Stimulated activated CD8-positive, alpha-beta memory T cell treated with anti-CD3 and anti-CD28 coated beads, Interleukin-4, amount 100 ng/mL, for 4 hours (primary cell): ENCODE data around the gene STAMBP.
"Not testable (repeated sequence)": the region's sequence is repeated elsewhere in the genome, so short reads cannot be mapped to it uniquely, and the experiment has no call there.

ENCODE experiments used
- DNase-seq, 2 donors: peaks; one replicate each; pipeline ENCODE4 v3.0.0-alpha.2; 2020; ENCODE audit warnings: low read depth in 2 of 2, low spot score in 1 of 2

Gene STAMBP

DNA sequence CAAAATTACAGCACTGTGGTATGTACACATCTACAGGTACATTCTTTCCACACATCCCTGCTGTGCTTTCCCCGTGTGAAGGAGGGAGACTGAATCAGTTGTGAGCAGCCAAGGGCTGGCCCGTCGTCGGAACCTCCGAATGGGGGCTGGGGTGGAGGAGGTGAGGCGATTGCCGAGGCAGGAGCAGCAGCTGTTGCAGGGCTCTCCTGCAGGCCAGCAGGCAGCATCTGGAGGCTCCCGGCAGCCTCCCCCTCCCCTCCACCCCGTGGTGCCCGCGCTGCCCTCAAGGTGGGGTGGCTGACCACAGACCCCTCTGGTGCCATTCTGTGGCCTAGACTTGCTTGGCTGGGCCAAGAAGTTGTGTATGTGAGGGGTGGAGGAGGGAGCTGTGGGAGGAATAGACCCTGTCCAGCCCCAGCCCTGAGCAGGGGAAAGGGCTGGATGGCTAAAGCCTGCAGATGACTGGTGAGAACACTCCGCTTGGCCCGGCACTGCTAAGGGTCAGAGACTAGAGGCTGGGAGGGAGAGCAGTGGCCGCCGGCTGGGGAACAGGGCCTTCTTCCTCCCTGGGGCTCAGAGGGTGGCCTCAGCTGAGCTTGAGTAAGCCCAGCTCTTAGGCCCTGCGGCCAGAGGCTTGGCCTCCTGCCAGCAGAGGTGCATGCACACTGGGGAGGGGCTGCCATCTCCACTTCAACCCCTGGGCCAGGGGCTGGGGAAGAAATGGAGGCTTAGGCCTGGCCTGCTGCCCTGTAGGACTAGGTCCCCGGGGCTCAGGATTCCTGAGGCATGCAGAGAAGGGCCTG, 7.6 kb downstream of the STAMBP start:
- no peak for DNase-seq

- no peak for DNase-seq
Observed at GRCh38 chr2:73837847-73838585, 9.3 kb downstream of the STAMBP start.

- no peak for DNase-seq
Observed at GRCh38 chr2:73838889-73839534, 10.3 kb downstream of the STAMBP start.

DNA sequence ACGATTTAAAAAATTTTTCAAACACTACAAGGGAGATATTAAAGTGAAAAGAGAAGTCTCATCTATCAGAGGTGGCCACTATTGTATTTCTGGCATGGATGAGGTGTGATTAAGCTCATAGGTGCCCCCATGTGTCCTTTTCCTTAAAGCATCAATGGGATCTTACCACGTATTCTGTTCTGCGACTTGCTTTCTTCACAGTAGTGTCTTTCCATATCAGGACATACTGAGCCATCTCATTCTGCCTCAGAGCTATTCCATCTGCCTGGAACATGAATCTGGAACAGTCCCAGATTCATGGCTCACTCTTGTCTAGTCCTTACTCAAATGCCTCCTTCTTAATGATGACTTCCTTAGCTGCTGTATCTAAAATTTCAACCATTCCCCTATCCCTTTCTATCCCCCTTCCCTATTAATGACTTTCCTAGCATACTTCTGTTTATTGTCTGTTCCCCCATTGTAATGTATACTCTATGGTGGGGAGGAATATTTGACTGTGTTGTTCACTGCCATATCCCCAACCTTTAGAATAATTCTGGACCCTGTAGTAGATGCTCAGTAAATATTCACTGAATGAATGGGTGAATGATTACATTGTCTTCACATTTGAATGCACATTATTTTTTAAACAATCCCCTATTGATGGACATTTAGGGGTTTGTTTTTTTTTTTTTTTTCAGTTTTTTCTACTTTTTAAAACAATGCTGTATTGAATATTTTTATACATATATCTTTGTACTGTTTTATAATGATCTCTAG, 11.1 kb downstream of the STAMBP start:
- no peak for DNase-seq

DNA sequence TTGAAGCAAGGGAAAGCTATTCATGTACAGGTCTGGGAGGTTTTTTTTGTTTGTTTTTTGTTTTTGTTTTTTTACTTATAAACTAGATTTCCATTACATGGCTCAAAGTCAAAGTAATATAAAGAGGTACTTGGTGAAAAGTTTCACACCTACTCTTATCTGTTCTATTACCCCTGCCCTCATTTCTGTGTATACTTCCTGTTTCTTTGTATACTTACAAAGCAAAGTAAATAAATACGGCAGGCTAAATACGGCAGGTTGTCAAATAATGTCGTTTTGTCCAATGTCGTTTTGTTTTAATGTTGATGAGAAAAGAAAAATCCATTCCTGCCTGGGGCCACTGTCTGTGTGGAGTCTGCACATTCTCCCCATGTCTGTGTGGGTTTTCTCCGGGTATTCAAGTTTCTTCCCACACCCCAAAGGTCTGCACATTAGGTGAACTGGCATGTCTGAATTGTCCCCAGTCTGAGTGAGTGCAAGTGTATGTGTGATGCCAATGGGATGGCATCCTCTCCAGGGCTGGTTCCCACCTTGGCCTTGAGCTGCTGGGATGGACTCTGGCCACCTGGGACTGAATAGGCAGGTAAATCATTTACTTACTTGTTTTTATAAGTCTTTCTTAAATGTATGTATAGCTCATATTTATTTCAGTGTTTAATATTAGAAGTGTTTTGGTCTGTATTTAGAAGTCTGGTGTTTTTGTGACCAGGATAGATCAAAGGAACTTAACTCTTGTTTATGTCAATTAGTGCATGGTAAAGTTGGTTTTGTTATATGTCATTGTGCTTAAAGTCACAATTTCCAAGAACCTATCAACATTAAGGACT, 13.4 kb downstream of the STAMBP start:
- DNase-seq: no peak

DNA sequence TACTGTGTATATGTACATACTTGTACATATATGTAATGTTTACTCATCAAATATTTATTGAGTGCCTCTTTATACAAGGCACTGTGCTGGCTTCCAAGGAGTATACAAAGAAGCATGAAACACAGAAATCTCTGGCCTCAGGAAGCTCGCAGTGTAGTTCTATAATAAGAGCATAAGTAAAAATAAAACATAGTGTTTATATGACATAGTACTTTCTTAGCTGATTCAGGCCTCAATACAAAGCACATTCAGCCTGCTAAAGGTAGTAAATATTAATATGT, 13.9 kb downstream of the STAMBP start:
- DNase-seq: no peak

DNA sequence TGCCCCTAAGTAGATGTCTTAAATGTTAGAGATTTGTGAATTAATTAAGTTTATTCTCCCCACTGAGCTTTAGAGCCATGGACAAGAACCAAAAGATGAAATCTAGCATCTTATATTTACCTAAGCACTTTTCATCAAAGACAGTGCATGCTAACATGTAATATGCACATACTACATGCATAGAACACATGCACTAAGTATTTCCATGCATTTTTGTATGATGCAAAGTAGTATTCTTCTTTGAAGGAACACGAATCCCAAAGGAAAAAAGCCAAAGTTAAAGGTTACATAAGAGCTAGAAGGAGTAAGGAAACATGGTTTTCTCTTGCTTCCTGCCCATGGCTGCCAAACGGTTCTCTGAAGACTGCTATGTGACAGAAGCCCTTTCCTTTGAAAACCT, 15.3 kb downstream of the STAMBP start:
- no peak for DNase-seq

GRCh38 chr2:73850009-73850408, 21.2 kb downstream of the STAMBP start:
- no peak for DNase-seq

DNA sequence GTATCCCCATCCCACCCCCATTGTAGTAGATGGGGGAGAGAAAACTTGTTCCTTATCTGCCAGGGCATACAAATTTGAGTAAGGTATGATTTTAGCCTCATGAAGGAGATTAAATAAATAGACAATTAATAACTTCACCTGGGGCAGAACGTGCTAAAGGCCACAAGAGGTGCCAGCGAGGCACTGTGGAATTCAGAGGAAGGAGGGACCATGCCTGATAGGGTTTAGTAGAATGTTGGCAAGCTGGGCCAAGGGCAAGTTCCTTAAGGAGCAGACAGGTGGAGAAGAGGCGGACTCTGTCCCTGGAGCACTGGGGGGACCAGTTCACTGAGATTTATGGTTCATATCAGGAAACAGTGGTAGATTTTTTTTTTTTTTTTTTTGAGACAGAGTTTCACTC, 22.5 kb downstream of the STAMBP start:
- DNase-seq: no peak

DNA sequence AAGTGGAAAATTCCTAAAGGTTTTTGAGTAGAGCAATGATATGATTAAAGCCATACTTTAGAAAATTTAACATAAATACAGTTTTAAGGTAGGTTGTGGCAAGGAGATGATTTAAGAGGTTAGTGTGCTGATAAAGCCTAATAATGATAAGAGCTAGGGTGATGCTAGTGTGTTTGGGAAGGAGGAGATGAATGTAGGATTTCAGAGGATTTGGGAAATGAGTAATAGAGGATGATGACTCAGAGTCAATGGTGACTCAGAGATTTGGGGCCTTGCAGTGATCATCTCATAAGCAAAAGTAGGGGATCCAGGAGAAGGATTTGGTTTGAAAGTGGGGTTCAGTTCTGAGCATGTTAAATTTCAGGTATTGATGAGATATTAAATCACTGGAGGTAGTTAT, 23.3 kb downstream of the STAMBP start:
- no peak for DNase-seq

- no peak for DNase-seq
Observed at GRCh38 chr2:73855526-73855925, 26.8 kb downstream of the STAMBP start.

- DNase-seq: no peak
Observed at GRCh38 chr2:73856214-73856613, 27.5 kb downstream of the STAMBP start.

- no peak for DNase-seq
Observed at GRCh38 chr2:73859721-73860586, 31.2 kb downstream of the STAMBP start.

DNA sequence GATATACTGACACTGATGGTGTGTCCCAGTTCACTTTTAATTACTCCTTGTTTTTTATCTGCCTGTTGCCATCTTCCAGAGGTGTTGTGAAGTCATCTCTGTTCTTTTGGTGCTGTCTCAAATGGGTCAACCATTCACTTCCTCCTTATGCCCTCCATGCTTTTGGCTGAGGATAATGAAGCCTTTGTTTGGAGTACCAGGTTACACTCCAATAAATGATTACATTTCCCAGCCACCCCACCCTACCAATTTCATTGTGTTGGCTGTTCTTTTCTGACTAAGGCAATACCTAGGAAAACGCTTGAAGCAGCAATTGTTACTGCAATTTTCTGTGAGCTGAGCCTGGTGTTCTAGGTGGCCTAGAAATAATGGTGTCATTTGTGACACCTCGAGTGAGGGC, 34.2 kb downstream of the STAMBP start:
- DNase-seq: no peak

GRCh38 chr2:73868204-73868978, 39.6 kb downstream of the STAMBP start:
- DNase-seq: no peak

GRCh38 chr2:73870084-73870483, 41.3 kb downstream of the STAMBP start:
- no peak for DNase-seq

DNA sequence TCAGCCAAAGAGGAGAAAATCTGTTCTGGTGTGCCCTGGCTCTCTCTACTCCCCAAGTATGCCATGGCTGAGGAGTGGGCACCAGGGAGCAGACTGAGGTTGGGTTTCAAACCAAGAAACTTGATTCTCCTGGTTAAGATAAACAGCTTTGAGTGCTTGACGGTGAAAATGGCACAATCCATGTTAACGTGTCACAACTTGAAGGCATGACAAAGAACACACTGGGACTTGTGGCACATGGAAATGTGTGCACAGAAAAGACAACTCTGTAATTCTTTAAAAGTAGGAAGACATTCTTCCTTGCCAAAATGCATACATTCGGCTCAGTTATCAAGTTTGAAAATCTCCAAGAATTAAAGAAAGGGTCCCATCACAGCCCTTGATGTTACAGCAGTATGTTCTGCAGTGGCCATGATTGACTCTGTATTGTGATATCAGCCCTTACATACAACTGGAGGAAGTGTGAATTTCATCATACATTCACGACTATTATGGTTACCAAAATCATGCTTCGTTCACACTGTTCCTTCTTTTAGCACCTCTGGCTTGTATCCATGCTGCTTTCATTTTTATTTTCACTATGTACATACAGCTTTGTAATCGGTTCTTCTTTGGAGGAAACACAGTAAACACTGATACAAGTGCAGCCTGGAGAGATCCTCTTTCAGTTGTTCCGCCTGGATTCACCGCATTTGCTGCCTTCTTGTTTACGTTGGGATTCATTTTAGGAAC, 48.5 kb downstream of the STAMBP start:
- no peak for DNase-seq

GRCh38 chr2:73877984-73878383, 49.2 kb downstream of the STAMBP start:
- DNase-seq: not testable (repeated sequence)
